Limb (tissue), 2 donors: ENCODE results near the gene PRTN3.
"Not testable (repeated sequence)": the region's sequence is repeated elsewhere in the genome, so short reads cannot be mapped to it uniquely, and the experiment has no call there.

Experiments used
- DNase-seq, 2 donors: peaks; one replicate each; pipeline ENCODE4 v3.0.0-alpha.2; 2016; ENCODE audit errors: extremely low spot score in 2 of 2

PRTN3 gene

DNA sequence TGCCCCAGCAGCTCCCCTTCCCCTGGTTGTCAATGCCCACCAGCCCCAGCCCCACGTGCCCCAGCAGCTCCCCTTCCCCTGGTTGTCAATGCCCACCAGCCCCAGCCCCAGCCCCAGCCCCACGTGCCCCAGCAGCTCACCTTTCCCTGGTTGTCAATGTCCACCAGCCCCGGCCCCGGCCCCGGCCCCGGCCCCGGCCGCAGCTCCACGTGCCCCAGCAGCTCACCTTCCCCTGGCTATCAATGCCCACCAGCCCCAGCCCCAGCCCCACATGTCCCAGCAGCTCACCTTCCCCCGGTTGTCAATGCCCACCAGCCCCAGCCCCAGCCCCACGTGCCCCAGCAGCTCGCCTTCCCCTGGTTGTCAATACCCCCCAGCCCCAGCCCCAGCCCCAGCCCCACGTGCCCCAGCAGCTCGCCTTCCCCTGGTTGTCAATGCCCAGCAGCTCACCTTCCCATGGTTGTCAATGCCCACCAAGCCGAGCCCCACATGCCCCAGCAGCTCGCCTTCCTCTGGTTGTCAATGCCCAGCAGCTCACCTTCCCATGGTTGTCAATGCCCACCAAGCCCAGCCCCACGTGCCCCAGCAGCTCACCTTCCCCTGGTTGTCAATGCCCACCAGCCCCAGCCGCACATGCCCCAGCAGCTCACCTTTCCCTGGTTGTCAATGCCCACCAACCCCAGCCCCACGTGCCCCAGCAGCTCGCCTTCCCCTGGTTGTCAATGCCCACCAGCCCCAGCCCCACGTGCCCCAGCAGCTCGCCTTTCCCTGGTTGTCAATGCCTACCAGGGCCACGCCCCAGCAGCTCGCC is 38.2 kb downstream of the PRTN3 start:
- not testable (repeated sequence) for DNase-seq

DNA sequence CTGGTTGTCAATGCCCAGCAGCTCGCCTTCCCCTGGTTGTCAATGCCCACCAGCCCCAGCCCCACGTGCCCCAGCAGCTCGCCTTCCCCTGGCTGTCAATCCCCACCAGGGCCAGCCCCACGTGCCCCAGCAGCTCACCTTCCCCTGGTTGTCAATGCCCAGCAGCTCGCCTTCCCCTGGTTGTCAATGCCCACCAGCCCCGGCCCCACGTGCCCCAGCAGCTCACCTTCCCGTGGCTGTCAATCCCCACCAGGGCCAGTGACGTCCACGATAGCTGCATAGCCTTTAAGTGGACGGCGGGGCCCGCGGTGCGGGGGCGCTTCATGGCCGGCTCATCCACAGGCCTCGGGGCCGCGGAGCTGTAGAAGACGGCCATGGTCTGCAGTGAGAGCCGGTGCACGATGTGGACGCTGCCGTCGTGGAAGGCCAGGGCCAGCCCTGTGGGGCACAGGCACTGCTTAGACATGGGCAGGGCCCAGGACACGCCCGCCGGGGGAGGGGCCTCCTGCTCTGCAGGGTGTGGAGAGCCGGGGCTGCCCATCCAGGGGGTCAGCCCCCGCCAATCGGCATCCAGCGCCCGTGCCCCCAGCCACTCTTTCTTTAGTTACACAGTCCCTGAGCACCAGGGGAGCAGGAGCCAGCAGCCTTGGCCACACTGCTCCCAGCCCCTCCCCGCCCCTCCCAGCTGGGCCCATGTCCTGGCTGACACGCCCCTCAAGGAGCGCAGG is 39.1 kb downstream of the PRTN3 start:
- DNase-seq = no peak

DNA sequence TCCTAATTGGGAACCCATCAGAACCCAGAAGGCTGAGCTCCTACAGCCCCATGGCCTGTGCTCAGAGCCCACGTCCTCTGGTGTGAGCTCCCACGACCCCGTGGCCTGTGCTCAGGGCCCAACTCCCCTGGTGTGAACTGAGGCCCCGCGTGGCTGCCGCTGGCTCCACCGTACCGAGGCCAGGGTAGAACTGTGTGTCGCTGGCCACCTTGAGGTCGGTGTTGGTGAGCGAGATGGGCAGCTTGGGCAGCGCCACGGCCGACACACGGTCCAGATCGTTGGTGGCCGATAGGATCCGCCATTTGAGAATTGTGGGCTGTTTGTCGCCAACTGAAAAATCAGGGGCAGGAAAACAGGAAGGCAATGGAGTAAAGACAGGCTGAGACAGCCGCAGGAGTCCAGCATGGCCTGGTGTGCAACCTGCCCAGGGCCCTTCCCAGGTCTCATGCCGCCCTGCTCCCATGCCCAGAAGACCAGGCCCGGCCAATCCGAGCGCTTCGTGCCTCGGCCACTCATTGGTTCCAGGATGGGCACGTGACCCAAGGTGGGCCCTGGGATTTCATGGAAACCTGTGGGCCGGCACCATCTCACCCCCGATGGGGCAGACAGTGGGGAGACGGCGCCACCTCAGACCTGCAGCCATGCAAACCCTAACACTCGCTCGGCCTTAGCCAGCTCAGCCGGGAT is 40.7 kb downstream of the PRTN3 start:
- no peak for DNase-seq

DNA sequence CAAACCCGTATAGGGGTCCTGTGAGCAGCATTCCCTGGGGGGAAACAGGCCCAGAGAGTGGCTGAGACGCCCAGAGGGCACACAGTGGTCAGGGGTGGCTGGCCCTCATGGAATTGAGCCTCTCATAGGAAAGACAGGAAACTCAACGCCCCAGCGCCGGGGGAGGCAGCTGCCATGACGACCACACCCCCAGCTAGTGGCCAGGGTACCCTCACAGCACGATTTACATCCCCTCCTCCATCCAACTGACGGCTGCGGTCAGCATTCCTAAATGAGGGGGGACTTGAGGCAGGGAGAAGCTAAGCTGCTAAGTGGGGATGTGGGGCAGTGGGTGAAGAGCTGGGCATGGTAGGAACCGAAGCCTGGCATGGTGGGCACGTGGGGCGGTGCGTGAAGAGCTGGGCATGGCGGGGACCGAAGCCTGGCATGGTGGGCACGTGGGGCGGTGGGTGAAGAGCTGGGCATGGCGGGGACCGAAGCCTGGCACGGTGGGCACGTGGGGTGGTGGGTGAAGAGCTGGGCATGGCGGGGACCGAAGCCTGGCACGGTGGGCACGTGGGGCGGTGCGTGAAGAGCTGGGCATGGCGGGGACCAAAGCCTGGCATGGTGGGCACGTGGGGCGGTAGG is 42.2 kb downstream of the PRTN3 start:
- no peak for DNase-seq

DNA sequence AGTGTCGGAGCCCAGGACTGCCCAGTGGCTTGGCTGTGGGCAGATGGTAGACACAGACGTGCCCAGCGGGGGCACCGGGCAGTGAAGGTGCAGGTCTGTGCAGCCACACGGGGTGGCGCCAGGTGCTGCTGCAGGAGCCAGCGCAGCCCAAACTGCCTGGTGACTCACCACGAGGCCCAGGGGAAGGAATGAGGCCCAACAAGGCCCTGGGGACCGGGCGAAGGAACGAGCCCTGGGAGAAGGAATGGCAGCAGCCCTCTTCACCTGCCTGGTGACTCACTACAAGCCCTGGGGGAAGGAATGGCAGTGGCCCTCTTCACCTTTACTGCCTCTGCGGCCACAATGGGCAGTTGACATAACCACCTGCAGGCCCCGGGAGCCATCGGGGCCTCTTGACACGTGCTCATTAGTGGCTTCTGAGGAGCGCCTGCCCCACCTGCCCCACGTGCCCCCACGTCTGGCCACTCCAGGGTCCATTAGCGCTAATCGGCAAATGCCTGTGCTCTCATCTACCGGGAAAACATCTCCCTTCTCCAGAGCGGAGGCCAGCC is 42.9 kb downstream of the PRTN3 start:
- DNase-seq = no peak

DNA sequence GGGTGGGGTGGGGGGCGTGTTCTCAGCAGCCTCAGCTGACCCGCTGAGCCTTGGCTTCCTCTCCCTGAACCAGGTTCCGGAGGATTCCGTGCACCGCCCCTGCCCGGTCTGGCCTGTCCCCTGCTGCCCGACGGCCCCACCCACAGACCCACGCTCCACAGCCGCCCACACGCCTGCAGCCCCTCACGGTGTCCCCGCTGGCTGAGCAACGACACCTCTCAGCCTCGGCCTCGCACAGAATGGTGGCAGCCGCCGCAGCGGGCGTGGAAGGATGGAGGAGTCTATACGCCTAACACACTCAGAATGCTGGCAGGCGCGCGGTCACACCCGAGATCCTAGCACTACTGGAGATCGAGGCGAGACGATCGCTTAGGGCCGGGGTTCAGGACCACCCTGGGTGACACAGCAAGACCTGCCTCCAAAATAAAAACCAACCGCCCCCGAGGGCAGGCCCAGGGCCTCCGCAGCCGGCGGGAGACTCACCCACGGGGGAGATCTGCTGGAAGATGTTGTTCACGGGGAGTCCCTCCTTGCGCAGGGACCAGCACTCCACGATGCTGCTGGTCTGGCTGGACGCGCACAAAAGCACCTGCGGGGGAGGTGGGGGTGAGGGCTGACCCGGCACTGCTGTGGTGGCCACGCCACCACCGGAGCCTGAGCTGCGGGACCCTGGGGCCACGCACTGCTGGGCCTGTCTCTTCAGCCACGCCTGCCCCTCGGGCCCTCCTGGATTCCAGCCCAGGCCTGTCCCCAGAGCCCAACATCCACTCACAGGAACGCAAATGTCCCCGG is 43.8 kb downstream of the PRTN3 start:
- no peak for DNase-seq

DNA sequence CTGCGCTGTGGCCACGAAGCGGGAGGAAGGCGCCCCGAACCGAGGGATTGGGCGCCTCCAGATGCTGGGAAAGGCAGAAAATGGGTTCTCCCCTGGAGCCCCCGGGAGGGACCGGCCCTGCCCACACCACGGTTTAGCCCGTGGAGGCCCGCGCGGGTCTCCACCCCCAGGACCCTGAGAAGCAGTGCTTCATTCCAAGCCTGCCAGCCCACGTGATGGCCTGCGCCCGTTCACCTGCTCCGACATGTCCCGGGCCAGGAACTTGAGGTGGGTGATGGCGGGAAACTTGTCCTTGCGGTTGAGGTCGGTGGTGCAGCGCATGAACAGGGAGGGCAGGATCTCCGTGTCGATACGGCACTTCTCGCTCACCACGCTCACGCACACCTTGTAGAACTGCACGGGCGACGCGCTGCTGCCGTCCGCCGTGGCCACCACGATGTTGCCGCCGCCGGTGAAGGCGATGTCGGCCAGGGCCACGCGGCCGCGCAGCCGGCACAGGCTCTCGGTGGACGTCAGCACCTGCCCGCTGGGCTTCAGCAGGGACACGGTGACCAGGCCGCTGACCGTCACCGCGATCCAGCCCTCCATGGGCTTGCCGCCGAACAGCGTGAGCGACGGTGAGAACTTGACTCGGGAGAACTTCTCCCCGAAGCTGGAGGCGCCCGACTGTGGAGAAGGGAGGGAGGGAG is 44.9 kb downstream of the PRTN3 start:
- DNase-seq = no peak

DNA sequence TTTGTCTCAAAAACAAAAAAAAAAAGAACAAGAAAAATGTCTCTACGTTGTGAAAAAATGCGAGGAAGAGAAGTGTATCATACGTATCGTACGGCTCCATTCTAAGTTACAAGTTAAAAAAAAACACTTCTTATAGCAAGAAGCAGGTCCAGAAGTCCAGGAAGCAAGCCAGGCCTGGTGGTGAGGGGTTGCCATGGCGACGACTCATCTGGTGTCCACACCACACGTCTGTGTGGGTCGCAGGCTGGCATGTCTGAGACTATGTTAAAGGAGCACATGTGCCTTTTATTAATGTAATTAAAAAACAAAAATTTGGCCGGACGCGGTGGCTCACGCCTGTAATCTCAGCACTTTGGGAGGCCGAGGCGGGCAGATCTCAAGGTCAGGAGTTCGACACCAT is 46.3 kb downstream of the PRTN3 start:
- DNase-seq = no peak

DNA sequence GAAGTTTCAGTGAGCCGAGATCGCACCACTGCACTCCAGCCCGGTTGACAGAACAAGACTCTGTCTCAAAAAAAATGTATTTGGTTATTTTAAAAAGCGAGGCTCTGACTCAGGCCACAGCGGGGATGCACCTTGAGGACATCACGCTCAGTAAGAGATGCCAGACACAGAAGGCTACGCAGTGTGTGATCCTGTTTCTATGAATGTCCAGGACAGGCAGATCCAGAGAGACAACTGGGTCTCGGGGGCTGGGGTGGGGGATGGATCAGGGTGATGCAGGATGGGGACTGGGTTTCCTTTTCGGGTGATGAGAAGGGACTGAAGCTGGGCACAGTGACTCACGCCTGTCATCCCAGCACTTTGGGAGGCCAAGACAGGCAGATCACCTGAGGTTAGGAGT is 46.8 kb downstream of the PRTN3 start:
- DNase-seq = no peak

DNA sequence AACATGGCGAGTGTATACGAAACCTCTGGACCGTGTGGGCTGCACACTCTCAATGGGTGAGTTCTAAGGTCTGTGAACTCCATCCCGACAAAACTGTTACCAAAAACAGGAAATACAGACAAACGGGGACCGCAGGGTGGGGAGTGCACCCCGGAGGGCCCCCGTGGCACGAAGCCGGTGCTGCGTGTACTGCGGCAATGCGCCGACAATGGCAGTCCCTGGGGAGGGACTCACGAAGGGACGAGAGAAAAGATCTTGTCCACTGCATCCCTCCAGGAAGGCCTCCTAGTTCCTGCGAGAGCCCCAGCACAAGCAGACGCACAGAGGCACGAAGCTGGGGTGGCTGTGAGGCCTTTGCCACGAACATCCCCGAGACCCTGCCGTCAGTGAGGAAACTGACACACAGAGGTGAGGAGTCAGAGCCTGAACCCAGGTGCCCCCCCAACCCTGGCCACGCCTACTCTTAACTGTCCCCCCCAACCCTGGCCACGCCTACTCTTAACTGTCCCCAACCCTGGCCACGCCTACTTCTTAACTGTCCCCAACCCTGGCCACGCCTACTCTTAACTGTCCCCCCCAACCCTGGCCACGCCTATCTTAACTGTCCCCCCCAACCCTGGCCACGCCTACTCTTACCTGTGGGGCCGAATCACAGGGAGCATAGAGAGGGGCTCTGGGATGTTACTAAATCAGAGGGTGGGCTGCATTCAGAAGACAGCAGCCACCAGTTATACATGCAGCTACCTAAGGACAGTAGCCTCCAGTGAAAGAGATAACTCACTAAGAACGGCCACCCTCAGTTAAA is 48.0 kb downstream of the PRTN3 start:
- DNase-seq = no peak

DNA sequence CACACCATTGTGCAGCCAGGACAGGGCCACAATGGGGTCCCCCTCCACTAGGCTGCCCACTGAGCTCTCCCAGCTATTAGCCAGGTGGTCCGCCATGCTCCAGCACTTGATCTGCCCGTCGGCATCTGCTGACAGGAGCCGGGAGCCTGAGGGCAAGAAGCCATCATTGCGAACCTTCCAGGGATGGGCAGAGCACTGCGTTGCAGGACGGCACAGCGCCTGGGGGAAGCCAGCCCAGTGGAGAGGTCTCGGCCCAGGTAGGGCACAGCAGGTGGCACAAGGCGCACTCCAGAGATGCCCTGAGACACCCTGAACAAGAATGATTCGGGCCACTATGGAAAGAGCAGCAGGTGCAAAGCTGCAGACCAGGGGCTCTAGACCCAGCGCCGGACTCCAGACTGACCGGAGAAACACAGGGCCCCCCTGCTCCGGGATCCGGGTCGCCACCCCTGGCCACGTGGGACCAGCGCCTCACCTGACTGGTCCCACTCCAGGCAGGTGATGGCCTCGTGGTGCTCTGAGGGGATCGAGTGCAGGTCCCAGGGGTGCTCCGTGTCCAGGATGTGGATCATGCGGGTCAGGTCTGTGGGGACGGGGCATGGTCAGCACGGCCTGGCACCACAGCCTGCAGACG is 49.0 kb downstream of the PRTN3 start:
- no peak for DNase-seq

DNA sequence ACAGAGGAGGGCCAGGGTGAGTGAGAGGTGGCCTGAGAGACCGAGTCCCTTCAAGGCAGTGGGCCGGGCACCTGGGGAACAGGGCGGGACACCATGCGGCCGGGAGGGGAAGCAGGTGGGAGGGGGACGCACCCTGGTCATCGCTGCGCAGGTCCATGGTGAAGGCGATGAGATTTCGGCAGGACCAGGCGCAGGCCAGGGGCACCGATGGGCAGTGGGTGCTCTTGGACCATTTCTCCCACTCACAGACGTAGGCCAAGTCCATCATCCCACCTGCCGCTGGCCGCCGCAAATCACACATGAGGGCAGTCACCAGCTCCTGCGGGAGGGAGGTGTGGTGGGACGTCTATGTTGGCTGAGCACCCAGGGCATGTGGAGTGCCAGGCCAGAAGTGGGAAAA is 50.0 kb downstream of the PRTN3 start:
- DNase-seq = no peak

DNA sequence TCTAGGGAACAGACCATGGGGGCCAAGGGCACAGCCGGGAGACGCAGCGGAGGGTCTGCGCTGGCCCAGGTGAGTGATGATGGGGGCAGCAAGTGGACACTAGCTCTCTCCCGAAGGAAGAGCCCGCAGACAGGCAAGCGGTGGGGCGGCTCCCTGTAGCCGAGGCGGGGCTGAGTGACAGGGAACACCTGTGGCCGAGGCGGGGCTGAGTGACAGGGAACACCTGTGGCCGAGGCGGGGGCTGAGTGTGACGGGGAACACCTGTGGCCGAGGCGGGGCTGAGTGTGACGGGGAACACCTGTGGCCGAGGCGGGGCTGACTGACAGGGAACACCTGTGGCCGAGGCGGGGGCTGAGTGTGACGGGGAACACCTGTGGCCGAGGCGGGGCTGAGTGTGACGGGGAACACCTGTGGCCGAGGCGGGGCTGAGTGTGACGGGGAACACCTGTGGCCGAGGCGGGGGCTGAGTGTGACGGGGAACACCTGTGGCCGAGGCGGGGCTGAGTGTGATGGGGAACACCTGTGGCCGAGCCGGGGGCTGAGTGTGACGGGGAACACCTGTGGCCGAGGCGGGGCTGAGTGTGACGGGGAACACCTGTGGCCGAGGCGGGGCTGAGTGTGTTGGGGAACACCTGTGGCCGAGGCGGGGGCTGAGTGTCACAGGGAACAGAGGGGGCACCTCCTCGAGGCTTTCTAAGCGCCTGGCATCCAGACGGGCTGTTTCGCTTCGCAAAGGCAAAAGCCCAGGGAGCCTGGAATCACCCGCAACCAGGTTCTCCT is 50.8 kb downstream of the PRTN3 start:
- not testable (repeated sequence) for DNase-seq

DNA sequence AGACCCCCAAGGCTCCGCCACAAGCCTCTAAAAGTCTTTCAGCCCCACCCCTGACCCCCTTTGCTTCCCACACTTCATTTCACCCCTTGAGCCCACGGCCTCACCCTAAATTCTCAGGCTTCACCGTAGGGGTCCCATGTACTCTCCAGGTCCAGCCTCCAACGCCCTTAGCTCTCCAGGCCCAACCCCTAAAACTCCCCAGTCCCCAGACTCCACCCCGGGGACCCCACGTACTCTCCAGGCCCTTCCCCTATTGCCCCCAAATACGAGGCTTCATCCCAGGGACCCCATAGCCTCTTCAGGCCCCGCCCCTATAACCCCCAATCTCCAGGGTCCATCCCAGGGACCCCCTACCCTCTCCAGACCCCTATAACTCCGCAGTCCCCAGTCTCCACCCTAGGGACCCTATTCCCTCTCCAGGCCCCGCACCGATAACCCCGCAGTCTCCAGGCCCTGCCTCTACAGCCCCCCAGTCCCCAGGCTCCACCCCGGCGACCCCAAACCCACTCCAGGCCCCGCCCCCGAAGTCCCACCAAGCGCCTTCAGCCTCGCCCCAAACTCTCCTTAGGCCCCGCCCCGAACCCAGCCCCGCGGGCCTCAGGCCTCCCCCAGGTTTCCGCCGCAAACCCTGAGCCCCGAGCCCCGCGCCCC is 51.6 kb downstream of the PRTN3 start:
- DNase-seq = no peak

DNA sequence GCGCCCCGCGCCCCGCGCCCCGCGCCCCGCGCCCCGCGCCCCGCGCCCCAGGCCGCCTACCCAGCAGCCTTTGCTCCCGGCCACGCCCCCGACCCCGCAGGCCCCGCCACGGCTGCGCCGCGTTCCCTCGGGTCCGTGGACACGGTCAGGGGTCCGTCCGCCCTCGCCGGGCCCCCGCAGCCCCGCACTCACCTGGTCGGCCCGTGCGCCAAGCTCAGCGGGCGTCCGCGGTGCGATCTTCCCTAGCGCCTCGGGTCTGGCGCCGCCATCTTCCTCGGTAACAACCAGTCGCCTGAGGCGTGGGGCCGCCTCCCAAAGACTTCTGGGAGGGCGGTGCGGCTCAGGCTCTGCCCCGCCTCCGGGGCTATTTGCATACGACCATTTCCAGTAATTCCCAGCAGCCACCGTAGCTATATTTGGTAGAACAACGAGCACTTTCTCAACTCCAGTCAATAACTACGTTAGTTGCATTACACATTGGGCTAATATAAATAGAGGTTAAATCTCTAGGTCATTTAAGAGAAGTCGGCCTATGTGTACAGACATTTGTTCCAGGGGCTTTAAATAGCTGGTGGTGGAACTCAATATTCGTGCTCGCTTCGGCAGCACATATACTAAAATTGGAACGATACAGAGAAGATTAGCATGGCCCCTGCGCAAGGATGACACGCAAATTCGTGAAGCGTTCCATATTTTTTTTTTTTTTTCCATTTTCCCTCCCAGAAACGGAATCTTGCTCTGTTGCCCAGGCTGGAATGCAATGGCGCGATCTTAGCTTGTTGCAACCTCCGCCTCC is 52.3 kb downstream of the PRTN3 start, which contains the start of the genes MED16 and RNU6-9:
Gene MED16, minus strand, starts transcription at position 294 of the 796 bp plus-strand sequence. CDS start 2,056 bp downstream, outside the sequence.
Gene RNU6-9, plus strand, starts transcription at position 591 of the 796 bp plus-strand sequence.
- DNase-seq = peak; percentile 93 to 95

DNA sequence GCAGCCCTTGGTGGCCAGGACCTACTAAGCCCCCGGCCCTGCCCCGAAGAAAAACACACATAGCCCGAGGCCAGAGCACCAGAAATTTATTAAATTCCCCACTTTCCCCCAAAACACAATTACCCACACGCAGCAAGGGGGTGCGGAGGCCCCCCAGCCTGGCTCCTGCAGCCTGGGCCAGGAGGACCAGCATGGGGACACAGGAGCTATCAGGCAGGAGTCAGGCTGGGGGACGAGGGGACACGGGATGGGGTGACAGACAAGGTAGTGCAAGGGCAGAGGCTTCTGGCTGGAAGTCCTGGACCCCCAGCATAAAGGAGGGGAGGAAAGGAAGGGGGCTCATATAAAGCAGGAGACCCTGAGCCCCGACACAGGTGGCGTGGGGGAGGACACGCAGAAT is 55.6 kb downstream of the PRTN3 start:
- no peak for DNase-seq

DNA sequence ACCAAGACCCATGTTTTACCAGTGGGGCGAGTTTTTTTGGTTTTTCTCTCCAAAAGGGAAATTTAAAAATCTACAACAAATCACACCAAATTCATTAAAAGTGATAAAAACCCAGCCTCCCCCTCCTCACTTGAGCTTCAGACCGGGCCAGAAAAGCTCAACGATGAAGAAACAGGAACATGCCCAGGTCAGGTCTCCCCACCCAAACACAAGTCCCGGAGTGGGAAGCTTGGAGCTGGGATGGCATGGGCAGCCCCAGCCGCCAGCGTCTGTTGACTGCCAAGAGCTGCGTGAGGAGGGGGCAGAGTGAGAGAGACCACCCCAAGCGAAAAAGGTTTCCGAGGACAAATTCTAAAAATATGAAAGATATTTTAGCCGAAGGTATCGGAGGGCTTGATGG is 56.2 kb downstream of the PRTN3 start:
- DNase-seq = no peak
